HL-60/S4 (cell line): ENCODE measurements around the gene HNF1A.

Source experiments
- in situ Hi-C: fragments of 300-500 bp; cut with MboI; formaldehyde crosslinking; loops from 2 replicates; pipeline ENCODE4 v1.14.3; 2022; ENCODE audit warnings: low sequenced_read_pairs

HNF1A gene

DNA sequence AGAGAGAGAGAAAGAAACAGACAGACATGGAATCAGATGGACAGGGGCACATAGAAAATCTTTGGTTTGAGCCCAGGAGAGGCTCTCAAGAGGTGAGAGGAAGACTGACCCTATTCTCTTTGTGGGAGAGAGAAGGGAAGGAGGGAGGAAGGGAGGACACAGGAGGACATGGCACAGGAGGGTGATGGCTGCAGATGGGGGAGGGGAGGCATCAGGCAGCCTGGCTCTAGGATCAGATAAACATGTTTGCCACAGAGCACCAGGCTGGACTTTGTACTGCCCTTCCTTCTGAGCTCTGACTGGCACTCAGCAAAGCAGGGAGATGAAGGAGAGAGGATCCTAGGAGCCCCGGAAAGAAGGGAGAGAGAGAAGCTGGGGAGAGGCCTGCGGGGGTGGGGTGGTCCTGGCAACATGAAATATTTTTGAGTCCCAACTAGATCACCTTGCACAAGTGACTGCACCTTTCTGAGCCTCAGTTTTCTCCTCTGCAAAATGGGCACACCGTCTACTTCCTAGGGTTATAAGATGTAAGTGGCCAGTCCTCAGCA is 6.1 kb downstream of the HNF1A start:
- in situ Hi-C loops, result no loop called here

DNA sequence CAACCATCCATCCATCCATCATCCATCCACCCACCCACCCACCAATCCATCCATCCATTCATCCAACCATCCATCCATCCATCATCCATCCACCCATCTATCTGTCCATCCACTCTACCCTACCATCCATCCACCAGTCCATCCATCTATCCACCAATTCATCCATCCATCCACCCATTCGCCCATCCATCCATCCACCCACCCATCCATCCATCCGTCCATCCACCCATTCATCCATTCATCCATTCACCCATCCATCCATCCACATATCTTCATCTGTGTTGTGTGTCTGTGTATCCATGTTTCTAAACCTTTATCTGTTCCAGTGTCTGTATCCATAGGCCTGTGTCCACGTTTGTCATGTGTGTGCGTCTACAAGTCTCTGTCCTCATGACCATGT is 9.9 kb downstream of the HNF1A start:
- in situ Hi-C loops, result no loop called here

DNA sequence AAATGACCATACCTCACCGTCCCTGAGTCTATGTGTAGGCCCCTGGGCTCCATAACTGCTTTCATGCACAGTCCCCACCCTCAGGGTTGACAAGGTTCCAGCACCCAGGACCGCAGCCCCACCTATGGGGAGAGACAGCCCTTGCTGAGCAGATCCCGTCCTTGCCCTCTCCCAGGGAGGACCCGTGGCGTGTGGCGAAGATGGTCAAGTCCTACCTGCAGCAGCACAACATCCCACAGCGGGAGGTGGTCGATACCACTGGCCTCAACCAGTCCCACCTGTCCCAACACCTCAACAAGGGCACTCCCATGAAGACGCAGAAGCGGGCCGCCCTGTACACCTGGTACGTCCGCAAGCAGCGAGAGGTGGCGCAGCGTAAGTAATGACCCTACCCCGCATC is 10.3 kb downstream of the HNF1A start:
- in situ Hi-C loops, result no loop called here

DNA sequence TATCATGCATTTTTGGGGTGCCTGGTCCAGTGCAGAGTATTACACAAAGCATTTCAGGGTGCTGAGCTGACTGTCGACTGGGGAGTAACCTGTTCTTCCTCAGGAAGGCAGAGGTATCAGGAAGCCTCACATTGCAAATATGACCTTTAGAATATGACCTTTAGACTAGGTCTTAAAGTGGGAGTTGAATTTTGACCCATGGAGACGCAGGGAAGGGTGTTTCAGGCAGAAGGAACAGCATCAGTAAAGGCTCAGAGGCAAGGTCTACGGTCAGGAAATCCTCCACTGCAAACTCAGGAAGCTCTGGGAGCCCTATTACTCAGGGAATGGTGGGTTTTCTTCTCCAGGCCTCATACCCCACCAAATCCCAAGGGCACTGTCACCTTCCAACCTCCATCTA is 11.3 kb downstream of the HNF1A start:
- in situ Hi-C loops, result no loop called here

DNA sequence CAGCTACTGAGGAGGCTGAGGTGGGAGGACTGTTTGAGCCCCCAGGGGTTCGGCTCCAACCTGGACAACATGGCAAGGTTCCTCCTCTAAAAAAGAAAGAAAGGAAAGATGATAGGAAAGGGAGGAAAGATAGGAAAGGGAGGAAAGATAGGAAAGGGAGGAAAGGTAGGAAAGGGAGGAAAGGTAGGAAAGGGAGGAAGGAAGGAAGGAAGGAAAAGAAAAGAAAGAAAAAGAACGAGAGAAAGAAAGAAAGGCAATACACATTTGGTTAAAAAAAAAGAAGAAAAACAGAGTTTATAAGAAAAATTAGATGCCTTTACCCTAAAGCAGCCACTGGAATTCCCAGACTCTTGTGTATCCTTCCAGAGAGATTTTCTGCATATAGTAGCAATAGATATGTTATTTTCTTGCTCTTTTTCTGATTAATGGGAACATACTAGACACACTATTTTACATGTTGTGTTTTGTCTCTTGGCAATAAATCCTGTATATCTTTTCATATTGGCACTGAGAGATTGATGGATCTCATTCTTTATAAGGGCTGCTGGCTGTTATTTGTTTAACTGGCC is 12.2 kb downstream of the HNF1A start:
- in situ Hi-C loops, result no loop called here

DNA sequence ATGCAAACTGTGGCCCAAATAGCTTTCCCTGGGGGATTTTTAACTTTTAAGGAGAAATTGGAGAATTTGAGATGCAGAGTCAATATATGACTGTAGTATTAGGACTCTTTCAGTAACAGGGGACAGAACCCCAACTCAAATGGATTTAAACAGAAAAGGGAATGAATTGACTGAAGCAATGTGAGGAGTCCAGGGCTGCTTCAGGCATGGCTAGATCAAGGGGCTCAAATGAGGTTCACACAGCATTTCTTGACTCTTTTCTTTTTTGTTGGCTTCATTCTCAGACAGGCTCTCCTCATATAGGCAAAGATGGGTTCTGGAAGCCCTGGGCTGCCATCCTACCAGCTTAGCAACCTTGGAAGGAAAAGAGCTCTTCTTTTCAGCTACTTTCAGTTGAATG is 13.6 kb downstream of the HNF1A start:
- in situ Hi-C loops, result no loop called here

DNA sequence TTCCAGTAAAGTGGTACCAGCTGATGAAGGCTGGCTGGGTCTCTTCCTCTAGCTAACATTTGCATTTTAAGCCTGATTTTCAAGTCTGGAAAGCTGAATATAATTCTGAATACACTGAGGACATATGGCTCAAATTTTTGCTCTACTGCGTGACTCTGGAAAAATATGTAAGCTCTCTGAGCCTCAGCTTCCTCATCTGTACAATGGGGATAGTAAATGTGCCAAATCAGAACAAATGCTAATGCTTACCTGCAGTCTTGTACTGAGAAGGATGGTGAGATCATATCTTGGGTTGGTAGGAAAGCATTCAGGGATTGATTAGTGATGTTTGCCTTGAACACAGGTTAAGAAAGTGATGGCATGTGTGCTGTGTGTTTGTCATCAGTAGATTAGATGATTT is 14.6 kb downstream of the HNF1A start:
- in situ Hi-C loops, result no loop called here

DNA sequence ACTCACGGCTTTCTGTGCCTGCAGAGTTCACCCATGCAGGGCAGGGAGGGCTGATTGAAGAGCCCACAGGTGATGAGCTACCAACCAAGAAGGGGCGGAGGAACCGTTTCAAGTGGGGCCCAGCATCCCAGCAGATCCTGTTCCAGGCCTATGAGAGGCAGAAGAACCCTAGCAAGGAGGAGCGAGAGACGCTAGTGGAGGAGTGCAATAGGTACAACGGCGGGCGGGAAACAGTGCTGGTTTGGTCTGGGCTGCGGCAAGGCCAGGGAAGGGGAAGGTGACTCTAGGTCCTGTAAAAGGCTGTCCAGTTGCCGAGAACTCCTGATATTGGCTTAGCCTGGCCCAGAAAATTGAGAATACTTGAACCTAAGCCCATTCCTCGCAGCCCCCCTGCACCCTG is 15.2 kb downstream of the HNF1A start:
- in situ Hi-C loops, result no loop called here

DNA sequence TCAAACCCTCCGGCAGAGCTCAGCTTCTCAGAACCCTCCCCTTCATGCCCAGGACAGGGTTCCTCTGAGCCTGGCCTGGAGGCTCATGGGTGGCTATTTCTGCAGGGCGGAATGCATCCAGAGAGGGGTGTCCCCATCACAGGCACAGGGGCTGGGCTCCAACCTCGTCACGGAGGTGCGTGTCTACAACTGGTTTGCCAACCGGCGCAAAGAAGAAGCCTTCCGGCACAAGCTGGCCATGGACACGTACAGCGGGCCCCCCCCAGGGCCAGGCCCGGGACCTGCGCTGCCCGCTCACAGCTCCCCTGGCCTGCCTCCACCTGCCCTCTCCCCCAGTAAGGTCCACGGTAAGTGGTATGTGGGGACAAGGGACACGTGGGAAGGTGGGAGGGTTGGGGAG is 15.7 kb downstream of the HNF1A start:
- in situ Hi-C loops, result no loop called here

DNA sequence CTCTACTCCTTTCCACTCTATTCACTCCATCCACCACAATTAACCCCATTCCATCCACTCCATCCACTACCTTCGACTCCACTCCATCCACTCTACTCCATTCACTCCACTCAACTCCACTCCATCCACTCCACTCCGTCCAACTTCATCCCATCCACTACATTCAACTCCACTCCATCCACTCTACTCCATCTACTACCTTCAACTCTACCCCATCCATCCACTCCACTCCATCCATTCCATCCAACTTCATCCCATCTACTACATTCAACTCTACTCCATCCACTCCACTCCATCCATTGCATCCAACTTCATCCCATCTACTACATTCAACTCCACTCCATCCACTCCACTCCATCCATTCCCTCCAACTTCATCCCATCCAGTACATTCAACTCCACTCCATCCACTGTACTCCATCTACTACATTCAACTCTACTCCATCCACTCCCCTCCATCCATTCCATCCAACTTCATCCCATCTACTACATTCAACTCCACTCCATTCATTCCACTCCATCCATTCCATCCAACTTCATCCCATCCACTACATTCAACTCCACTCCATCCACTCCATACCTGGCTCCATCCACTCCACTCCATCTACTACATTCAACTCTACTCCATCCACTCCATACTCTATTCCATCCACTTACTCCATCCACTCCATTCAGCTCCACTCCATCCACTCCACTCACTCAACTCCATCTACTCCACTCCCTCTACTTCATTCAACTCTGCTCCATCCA is 16.4 kb downstream of the HNF1A start:
- in situ Hi-C loops, result no loop called here

DNA sequence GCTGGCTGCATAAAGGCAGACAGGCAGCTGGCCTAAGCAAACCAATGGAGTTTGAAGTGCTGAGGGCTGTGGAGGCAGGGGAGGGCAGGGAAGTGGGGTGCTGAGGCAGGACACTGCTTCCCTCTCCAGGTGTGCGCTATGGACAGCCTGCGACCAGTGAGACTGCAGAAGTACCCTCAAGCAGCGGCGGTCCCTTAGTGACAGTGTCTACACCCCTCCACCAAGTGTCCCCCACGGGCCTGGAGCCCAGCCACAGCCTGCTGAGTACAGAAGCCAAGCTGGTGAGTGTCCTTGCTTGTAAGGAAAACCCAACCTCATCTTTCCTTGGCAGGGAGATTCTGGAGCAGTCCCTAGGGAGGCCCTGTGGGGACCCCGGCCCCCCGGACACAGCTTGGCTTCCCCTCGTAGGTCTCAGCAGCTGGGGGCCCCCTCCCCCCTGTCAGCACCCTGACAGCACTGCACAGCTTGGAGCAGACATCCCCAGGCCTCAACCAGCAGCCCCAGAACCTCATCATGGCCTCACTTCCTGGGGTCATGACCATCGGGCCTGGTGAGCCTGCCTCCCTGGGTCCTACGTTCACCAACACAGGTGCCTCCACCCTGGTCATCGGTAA is 17.9 kb downstream of the HNF1A start:
- in situ Hi-C loops, result no loop called here

DNA sequence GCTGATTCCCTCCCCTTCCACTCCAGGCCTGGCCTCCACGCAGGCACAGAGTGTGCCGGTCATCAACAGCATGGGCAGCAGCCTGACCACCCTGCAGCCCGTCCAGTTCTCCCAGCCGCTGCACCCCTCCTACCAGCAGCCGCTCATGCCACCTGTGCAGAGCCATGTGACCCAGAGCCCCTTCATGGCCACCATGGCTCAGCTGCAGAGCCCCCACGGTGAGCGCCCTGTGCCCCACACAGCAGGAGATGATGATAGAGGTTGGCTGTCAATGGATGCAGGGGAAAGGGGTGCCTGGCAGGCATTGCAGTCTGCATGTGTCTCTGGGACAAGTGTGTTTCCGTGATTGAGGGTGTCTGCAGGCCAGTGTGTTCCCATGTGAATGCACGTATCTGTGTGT is 19.1 kb downstream of the HNF1A start:
- in situ Hi-C loops, result no loop called here

DNA sequence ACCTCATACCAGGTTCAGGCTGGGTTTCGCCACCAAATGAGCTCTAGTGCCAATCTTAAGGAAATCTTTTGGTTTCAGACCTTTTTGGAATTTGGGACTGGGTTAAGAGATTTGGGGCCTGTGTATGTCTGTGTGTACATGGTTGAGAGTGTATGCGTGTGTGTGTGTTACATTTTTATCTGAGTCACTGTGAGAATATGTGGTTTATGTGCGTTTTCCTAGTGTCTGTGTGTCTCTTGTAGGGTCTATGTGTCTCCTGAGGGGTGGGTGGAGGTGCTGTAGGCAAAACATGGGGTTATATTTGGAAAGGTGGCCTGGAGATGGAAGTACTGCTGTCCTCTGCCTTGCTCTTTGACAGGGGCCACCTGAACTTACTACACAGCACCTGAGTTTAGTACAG is 20.1 kb downstream of the HNF1A start:
- in situ Hi-C loops, result no loop called here

DNA sequence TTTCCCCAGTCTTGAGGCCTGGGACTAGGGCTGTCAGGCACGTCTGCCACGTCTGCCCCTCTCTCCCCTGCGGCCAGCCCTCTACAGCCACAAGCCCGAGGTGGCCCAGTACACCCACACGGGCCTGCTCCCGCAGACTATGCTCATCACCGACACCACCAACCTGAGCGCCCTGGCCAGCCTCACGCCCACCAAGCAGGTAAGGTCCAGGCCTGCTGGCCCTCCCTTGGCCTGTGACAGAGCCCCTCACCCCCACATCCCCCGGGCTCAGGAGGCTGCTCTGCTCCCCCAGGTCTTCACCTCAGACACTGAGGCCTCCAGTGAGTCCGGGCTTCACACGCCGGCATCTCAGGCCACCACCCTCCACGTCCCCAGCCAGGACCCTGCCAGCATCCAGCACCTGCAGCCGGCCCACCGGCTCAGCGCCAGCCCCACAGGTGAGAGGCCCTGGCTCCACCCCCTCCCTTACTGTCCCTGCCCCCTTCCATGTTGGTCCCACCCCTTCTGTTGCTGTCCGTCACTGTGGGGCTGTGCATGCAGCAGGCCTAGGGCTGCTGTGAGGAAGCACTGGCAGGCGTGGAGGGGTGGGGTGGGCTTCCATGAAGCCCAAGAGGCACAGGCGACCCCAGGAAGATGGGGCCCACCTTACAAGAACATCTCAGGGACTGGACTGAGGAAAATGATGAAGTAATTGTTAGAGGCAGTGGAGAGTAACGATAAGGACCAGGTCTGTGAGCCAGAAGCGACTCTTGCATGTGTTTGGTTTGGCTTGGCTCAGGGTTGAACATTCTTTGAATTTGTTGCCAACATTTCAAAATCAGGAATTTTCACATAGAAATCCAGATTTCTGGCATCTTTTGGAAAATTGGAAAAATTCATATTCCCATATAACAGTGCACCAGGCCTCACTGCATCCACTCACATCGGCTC is 21.1 kb downstream of the HNF1A start:
- in situ Hi-C loops, result no loop called here

DNA sequence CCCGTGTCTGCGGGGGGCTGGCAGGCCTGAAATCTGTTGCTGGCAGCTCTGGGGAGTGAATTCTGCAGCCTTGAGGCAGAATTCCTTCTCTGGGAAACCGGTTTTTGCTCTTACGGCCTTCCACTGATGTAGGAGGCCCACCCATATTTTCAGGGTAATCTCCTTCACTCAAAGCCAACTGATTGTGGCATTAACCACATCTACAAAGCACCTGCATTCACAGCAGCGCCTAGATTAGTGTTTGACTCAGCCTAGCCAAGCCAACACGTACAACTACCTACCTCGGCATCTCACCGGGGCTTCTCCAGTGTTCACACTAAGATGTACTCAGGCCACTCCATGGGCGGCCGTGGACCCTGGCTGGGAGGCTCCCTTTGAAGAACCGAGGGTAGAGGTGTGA is 22.2 kb downstream of the HNF1A start:
- in situ Hi-C loops, result no loop called here

DNA sequence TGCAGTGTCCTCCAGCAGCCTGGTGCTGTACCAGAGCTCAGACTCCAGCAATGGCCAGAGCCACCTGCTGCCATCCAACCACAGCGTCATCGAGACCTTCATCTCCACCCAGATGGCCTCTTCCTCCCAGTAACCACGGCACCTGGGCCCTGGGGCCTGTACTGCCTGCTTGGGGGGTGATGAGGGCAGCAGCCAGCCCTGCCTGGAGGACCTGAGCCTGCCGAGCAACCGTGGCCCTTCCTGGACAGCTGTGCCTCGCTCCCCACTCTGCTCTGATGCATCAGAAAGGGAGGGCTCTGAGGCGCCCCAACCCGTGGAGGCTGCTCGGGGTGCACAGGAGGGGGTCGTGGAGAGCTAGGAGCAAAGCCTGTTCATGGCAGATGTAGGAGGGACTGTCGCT is 22.7 kb downstream of the HNF1A start:
- in situ Hi-C loops, result no loop called here

DNA sequence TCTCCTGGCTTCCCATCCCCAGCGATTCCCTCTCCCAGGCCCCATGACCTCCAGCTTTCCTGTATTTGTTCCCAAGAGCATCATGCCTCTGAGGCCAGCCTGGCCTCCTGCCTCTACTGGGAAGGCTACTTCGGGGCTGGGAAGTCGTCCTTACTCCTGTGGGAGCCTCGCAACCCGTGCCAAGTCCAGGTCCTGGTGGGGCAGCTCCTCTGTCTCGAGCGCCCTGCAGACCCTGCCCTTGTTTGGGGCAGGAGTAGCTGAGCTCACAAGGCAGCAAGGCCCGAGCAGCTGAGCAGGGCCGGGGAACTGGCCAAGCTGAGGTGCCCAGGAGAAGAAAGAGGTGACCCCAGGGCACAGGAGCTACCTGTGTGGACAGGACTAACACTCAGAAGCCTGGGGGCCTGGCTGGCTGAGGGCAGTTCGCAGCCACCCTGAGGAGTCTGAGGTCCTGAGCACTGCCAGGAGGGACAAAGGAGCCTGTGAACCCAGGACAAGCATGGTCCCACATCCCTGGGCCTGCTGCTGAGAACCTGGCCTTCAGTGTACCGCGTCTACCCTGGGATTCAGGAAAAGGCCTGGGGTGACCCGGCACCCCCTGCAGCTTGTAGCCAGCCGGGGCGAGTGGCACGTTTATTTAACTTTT is 23.6 kb downstream of the HNF1A start:
- in situ Hi-C loops, result no loop called here

DNA sequence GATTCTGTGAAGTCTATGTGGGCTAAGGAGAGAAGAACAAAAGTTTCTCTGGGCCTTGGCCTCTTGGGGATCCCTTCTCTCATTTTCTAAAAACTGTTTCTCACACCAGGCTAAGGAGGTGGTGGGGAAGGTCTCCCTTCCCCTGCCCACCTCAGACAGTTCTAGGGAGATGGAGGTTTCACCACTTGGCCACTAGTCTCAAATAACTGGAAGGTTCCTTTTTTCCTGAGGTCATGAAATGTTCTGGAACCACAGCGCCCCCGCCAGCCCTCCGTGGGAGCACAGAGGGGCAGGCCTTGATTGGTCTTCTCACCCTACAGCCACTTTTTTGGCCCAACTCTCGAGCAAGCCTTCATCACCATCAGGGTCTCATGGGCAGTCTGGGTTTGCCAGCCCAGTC is 25.3 kb downstream of the HNF1A start:
- in situ Hi-C loops, result no loop called here

DNA sequence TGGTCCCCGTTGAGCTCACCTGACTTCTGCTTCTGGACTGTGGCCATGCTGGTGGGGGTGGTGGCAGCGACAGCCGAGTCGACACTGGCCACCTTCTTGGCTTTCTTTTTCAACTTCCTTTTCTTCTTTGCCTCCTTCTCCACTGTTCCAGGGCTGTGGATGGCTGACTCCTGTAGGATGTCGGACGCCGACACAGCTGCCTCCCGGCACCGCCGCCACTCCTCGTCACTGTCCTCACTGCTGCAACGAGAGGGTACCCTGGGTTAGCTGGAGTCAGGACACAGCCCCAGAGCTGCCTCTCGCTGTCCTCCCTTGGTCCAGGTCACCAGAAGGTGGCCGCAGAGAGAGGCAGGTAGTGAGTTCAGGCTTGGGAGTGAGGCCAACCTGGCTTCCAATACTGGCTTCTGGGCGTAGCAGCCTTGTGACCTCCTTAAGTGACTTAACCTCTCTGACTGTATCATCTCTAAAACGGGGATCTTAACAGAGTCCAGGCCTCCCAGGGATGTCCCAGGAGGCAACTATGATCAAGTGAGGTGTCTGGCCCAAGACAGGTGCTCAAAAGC is 26.0 kb downstream of the HNF1A start:
- in situ Hi-C loops, result no loop called here

DNA sequence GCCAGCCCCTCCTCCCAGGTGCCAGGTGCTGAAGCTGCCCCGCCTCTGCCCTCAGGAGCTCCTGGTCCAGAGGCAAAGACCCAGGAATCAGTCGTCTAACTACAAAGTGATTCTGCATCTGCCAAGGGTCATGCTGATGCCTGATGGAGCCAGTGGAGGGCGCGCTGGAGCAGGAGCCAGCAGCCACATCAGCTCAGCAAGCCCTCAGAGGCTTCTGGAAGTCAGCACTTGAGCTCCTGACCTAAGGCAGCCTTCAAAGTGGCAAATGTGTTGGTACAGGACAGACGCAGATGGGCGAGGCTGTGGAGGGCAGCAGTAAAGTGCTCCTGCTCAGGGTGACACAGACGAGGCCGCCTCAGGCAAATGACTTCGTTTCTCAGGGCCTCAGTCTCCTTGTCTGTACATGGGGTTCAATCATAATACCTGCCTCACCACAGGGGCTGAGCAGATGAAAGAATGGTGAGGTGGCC is 27.0 kb downstream of the HNF1A start:
- in situ Hi-C loops, result no loop called here
